A673 (cell line): ENCODE measurements around the gene CRISPLD2. TPM values are rescaled to one million over a fixed set of nuclear protein-coding genes. Genes with fewer than 3 reads are reported as not detected.

Source experiments
- BruUV-seq: library from RNA; stranded (reverse); fragments of 400-500 nt; replicated peaks from 2 replicates; lab custom pipeline; 2021; lab: Mats Ljungman, UMichigan
- CTCF ChIA-PET: fragments of 300-600 bp; sonication (Branson Sonifier 250); formaldehyde crosslinking; loops from one replicate; lab custom pipeline; 2022; ENCODE audit warnings: antibody characterized with exemption; lab: Charles Lee
- POLR2A ChIA-PET: fragments of 300-600 bp; sonication (Branson Sonifier 250); formaldehyde crosslinking; loops from one replicate; lab custom pipeline; 2022; ENCODE audit warnings: antibody characterized with exemption; ENCODE audit not compliant: low non-redundant PET; lab: Charles Lee
- DNase-seq: peaks from one replicate; pipeline ENCODE4 v3.0.0-alpha.2; 2015; ENCODE audit warnings: low spot score
- H3K27ac ChIP-seq: fragments of 200-600 bp; sonication (generic); 2 replicates; pipeline ENCODE4 v1.5.1; 2016; ENCODE audit warnings: mixed run types, low read depth, mild to moderate bottlenecking, mixed read lengths, antibody characterized with exemption, low read length; ENCODE audit not compliant: poor library complexity, severe bottlenecking
- H3K27me3 ChIP-seq: fragments of 200-600 bp; sonication (generic); replicated peaks from 2 replicates; pipeline ENCODE4 v1.6.1; 2017; ENCODE audit warnings: mixed run types, low read depth, mild to moderate bottlenecking, mixed read lengths, antibody characterized with exemption, low read length; ENCODE audit not compliant: insufficient read depth, poor library complexity
- H3K36me3 ChIP-seq: fragments of 200-600 bp; sonication (generic); 2 replicates; pipeline ENCODE4 v1.6.1; 2016; ENCODE audit warnings: mixed run types, mild to moderate bottlenecking, mixed read lengths, antibody characterized with exemption, low read length; ENCODE audit not compliant: insufficient read depth, poor library complexity, severe bottlenecking
- H3K4me1 ChIP-seq: fragments of 200-600 bp; sonication (generic); 2 replicates; pipeline ENCODE4 v1.6.1; 2017; ENCODE audit warnings: mixed run types, mild to moderate bottlenecking, mixed read lengths, antibody characterized with exemption, low read length; ENCODE audit not compliant: insufficient read depth, poor library complexity, severe bottlenecking
- H3K4me3 ChIP-seq: fragments of 200-600 bp; sonication (generic); 2 replicates; pipeline ENCODE4 v1.5.1; 2016; ENCODE audit warnings: low read depth, mixed run types, mild to moderate bottlenecking, mixed read lengths, low read length; ENCODE audit not compliant: poor library complexity, severe bottlenecking
- H3K9me3 ChIP-seq: fragments of 200-600 bp; sonication (generic); 2 replicates; pipeline ENCODE4 v1.6.1; 2016; ENCODE audit warnings: mixed run types, low read depth, mild to moderate bottlenecking, mixed read lengths, antibody characterized with exemption, low read length; ENCODE audit not compliant: poor library complexity, severe bottlenecking
- EZH2 ChIP-seq: fragments of 200-600 bp; sonication (generic); IDR thresholded peaks from 2 replicates; pipeline ENCODE4 v1.6.1; 2017; ENCODE audit warnings: borderline replicate concordance, low read depth, mild to moderate bottlenecking, mixed read lengths, antibody characterized with exemption, low read length; ENCODE audit not compliant: poor library complexity, severe bottlenecking
- intact Hi-C: fragments of 100-400 bp; cut with micrococcal nuclease; formaldehyde crosslinking; loops from one replicate; pipeline ENCODE4 v1.10.0; 2022; ENCODE audit not compliant: unreplicated experiment
- total RNA-seq: library from RNA; stranded (reverse); gene quantifications from 2 replicates; pipeline ENCODE4 v1.2.3, GENCODE V29; 2021
- TF ChIP-seq, protein P1 (sequence below): fragments of 300-800, 200-600 bp; sonication (generic); conservative IDR thresholded peaks from 2 replicates; pipeline ENCODE4 v1.5.1; 2017; ENCODE audit warnings: low read depth, mild to moderate bottlenecking, antibody characterized with exemption, low read length, moderate library complexity, mixed read lengths

Gene CRISPLD2
- total RNA-seq, 1 experiment from 2014 or later, result 0.32 TPM

DNA sequence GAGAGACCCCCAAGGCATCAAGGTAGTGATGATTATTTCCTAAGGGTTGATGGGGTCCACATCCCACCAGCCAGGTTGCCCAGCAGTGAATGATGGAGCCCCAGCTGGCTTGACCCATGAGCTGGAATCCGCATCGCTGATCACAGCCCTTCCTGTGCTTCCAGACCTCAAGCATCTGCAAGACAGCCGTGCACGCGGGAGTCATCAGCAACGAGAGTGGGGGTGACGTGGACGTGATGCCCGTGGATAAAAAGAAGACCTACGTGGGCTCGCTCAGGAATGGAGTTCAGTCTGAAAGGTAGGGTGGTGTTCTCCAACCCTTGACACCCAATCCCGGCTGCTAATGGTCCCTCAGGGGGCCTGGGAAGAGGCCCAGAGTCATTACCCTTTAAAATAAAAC lies 69.3 kb downstream of the CRISPLD2 start:
- no peak for TF ChIP-seq EZH2
- TF ChIP-seq, protein P1, sequence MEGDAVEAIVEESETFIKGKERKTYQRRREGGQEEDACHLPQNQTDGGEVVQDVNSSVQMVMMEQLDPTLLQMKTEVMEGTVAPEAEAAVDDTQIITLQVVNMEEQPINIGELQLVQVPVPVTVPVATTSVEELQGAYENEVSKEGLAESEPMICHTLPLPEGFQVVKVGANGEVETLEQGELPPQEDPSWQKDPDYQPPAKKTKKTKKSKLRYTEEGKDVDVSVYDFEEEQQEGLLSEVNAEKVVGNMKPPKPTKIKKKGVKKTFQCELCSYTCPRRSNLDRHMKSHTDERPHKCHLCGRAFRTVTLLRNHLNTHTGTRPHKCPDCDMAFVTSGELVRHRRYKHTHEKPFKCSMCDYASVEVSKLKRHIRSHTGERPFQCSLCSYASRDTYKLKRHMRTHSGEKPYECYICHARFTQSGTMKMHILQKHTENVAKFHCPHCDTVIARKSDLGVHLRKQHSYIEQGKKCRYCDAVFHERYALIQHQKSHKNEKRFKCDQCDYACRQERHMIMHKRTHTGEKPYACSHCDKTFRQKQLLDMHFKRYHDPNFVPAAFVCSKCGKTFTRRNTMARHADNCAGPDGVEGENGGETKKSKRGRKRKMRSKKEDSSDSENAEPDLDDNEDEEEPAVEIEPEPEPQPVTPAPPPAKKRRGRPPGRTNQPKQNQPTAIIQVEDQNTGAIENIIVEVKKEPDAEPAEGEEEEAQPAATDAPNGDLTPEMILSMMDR, result no peak
- Histone ChIP-seq H3K36me3 (no peaks in the 10 kb centered on the region), H3K4me3 (no peak overlapping the region), H3K9me3 (no peaks in the 10 kb centered on the region), H3K27ac (no peak overlapping the region), H3K27me3 (no peaks in the 10 kb centered on the region), H3K4me1 (no peaks in the 10 kb centered on the region)
- no peak for DNase-seq
- ChIA-PET POLR2A (no interaction called here), CTCF (no interaction called here)
- intact Hi-C loops, result no loop called here
- BruUV-seq, result no TSS peak

DNA sequence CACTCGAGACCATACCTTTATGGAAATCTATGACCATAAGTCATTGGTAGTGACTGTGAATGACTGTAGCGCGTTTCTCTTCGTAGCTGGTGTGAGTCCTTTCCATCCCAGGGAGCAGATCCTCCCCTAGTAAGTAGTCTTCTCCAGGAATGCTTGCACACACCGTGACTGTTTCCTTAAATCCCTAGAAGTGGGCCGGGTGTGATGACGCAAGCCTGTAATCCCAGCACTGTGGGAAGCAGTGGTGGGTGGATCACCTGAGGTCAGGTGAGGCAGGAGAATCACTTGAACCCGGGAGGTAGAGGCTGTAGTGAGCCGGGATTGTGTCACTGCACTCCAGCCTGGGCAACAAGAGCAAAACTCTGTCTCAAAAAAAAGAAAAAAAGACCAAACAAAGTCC lies 70.6 kb downstream of the CRISPLD2 start:
- no peaks in the 10 kb centered on the region for H3K27me3 ChIP-seq
- DNase-seq, result no peak
- no peaks in the 10 kb centered on the region for H3K9me3 ChIP-seq
- intact Hi-C loops, result no loop called here
- H3K27ac ChIP-seq, result no peak overlapping the region
- no peak for TF ChIP-seq EZH2
- TF ChIP-seq, protein P1, result no peak
- POLR2A ChIA-PET, result no interaction called here
- no TSS peak for BruUV-seq
- no peaks in the 10 kb centered on the region for H3K36me3 ChIP-seq
- H3K4me3 ChIP-seq, result no peak overlapping the region
- H3K4me1 ChIP-seq, result no peaks in the 10 kb centered on the region
- CTCF ChIA-PET, result no interaction called here

DNA sequence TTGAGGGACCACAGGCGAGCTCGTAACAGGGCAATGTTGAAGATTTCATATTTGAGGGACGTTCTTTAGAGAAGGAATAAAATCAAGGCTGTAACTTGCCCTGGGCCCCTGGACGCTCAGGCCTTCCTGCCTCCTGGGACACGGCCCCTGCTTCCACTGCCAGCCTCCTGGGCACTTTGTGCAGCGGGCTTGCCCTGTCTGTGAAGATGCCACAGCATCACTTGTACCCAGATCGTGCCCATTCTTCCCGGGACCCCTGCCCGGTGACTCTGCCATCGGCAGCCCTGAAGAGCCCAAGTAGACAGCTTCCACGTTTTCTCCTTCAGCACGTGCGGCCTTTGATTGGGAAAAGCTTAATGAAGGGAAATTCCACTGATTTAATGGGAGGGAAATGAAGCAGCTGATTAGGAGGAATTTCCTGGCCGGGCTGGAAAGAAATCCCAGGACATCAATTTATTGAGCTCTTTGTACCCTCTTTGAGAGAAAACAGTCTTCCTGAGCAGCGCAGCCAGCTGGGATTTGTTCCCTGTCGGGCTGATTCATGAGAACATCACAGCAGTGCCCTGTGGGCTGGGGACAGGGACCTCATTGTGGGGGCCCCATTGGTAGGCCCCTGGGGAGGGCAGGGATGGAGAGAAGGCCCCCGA lies 71.5 kb downstream of the CRISPLD2 start:
- no TSS peak for BruUV-seq
- CTCF ChIA-PET, result no interaction called here

More for the DNA sequence above, 71.5 kb downstream of the CRISPLD2 start:
- no peaks in the 10 kb centered on the region for H3K9me3 ChIP-seq
- H3K4me1 ChIP-seq, result no peaks in the 10 kb centered on the region
- intact Hi-C loops, result no loop called here
- no peak overlapping the region for H3K4me3 ChIP-seq
- no peaks in the 10 kb centered on the region for H3K27me3 ChIP-seq
- no peak overlapping the region for H3K27ac ChIP-seq
- no peak for DNase-seq
- H3K36me3 ChIP-seq, result no peaks in the 10 kb centered on the region
- POLR2A ChIA-PET, result no interaction called here
- no peak for TF ChIP-seq EZH2
- TF ChIP-seq, protein P1, result no peak
